Adrenal gland (tissue), 5 donors: ENCODE results near the gene C1RL.

Source experiments
- CTCF ChIP-seq, 6 experiments: fragments of 450-650 bp in 4 of 6; fragments of 200-600 bp in 2 of 6; sonication (generic) in 1 of 6; IDR thresholded peaks; 1 replicate in 5 of 6; 2 replicates in 1 of 6; pipeline versions ENCODE4 v1.5.1 to v1.8.0; 2016 to 2021; ENCODE audit warnings: antibody characterized with exemption in 6 of 6, mild to moderate bottlenecking in 2 of 6, moderate library complexity in 1 of 6
- POLR2A ChIP-seq, 2 donors: fragments of 450-650 bp; IDR thresholded peaks; one replicate each; pipeline ENCODE4 v1.6.1; 2017; ENCODE audit warnings: antibody characterized with exemption in 2 of 2, mild to moderate bottlenecking in 2 of 2, moderate library complexity in 1 of 2
- donor health status: DM: no; HTN: no; CAD: no.

- no peak for TF ChIP-seq CTCF (IDR thresholded peaks at IDR 0.05)
- TF ChIP-seq POLR2A (IDR thresholded peaks at IDR 0.05) = no peak
Observed at GRCh38 chr12:7073946-7074345, 35.1 kb downstream of the C1RL start.
